Gastroesophageal sphincter (tissue), 3 donors: ENCODE data around the gene GAPVD1.

Experiments
- EP300 ChIP-seq: sonication (generic); formaldehyde crosslinking; IDR thresholded peaks from one replicate; pipeline ENCODE4 v1.6.1; 2017; ENCODE audit warnings: antibody characterized with exemption, mild to moderate bottlenecking
- POLR2A ChIP-seq, 2 donors: fragments of 450-650 bp; IDR thresholded peaks; one replicate each; pipeline ENCODE4 v1.6.1; 2017; ENCODE audit warnings: antibody characterized with exemption in 2 of 2, mild to moderate bottlenecking in 2 of 2, moderate library complexity in 1 of 2
- POLR2AphosphoS5 ChIP-seq: sonication (generic); formaldehyde crosslinking; IDR thresholded peaks from one replicate; pipeline ENCODE4 v1.6.1; 2017; ENCODE audit warnings: antibody characterized with exemption
- TF ChIP-seq, protein P1 (sequence below), 4 experiments: fragments of 200-600 bp in 2 of 4; fragments of 450-650 bp in 2 of 4; sonication (generic) in 1 of 4; IDR thresholded peaks; one replicate each; pipeline ENCODE4 v1.5.1; 2017 to 2019; ENCODE audit warnings: antibody characterized with exemption in 4 of 4, mild to moderate bottlenecking in 2 of 4, moderate library complexity in 2 of 4

DNA sequence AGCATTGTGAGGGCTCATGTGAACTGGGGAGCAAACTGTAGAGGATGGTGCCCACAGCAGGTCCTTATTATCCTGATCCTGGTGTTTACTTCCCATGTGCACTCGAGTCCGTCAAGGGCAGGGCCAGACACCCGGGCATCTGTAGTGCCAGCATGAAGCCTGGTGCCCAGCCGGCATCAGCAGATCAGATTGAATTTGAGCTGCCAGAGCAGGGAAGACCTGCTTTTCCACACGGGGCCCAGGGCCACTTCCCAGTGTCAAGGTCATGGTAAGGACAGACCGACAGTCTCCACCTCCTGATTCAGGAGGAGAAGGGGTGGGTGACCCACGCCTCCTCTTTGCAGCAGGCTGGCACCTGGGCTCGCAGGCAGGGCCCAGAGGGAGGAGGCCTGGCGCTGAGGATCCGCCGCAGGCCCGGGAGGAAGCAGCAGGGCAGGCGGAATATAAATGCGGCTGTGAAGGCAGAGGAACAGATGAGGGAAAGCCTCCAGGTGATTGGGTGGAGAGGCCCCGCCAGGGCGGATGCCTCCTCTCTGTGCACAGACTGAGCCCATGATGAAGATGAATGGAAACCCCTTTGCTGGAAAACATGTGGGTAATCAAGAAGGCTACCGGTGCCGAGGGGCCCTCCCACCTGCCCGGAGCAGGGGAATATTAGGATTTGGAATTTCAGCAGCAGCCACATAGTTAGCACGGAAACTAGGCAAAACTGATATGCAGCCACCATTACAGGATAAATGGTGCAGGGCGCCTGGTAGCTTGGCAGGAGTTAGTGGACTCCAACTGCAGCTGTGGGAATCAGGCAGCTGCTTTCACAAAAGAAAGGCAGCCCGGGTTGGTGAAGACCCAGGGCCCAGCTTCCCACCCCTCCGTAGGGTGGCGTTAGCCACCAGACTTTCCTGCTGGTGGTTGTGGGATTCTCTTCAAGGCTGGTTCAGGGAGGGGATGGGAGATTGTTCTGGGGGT, 114.9 kb downstream of the GAPVD1 start:
- TF ChIP-seq, protein P1, sequence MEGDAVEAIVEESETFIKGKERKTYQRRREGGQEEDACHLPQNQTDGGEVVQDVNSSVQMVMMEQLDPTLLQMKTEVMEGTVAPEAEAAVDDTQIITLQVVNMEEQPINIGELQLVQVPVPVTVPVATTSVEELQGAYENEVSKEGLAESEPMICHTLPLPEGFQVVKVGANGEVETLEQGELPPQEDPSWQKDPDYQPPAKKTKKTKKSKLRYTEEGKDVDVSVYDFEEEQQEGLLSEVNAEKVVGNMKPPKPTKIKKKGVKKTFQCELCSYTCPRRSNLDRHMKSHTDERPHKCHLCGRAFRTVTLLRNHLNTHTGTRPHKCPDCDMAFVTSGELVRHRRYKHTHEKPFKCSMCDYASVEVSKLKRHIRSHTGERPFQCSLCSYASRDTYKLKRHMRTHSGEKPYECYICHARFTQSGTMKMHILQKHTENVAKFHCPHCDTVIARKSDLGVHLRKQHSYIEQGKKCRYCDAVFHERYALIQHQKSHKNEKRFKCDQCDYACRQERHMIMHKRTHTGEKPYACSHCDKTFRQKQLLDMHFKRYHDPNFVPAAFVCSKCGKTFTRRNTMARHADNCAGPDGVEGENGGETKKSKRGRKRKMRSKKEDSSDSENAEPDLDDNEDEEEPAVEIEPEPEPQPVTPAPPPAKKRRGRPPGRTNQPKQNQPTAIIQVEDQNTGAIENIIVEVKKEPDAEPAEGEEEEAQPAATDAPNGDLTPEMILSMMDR (IDR thresholded peaks at IDR 0.05), result no peak
- TF ChIP-seq EP300, result no peak
- TF ChIP-seq POLR2AphosphoS5, result no peak
- no peak for TF ChIP-seq POLR2A (IDR thresholded peaks at IDR 0.05)
